GM19463 (cell line): ENCODE measurements around the gene AKAP8.
"Not testable (repeated sequence)": the region's sequence is repeated elsewhere in the genome, so short reads cannot be mapped to it uniquely, and the experiment has no call there.

ENCODE experiments used
- ATAC-seq: cut with Tn5 transposase; IDR thresholded peaks from one replicate; pipeline ENCODE4 v1.9.1; 2021; ENCODE audit warnings: mild to moderate bottlenecking, moderate library complexity; ENCODE audit not compliant: unreplicated experiment

Gene AKAP8

GRCh38 chr19:15374105-15374651, 5.4 kb downstream of the AKAP8 start:
- ATAC-seq = no peak

DNA sequence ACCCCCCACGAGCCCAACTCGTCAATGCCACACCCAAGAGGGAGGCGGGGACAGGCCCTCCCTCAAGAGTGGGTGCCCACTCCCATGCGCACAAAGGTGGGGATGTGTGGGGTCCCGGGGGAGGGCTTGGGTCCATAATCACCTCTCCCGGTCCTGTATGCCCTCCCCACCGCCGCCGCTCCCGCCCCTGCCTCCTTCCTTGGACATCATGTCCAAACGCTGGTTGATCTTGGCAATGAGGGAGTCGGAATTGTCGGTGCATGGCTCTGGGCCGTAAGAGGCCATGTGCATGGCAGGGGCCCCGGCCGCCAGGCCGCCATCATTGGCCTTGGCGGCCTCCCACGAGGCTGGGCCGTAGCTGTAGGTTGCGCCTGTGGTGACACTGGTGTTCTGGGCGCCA, 5.9 kb downstream of the AKAP8 start:
- ATAC-seq = no peak

DNA sequence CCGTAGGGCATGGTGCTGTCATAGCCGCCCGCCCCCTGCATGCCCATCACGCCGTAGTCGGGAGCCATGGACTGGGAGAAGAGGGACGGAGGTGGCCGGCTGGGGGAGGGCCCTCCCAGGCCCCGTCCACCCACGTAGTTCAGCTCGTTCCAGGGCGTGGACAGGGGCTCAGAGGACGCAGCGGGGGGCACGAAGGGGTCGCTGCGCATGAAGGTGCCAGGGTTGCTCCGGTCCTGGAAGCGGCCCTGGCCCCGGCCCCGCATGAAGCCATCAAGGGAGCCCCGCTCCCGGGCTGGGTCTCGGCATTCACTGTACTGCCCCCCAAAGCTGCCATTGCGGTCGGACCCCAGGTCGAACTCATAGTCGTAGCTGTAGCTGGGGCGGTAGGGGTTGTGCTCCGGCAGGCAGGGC, 6.7 kb downstream of the AKAP8 start:
- no peak for ATAC-seq

DNA sequence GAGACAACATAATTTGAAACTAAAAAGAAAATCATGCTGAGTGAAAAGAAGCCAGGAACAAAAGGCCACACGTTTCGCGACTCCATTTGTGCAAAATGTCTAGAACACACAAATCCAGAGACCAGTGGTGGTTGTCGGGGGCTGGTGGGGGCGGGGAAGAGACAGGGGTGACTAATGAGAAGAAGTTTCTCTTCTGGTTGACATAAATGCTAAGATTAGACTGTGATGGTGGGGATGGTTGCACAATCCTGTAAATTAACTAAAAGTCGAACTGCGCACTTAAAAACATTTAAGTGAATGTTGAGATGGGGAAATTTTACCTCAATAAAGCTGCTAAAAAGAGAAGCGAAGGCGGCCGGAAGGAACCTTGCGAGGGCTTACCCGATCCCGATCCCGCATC, 7.1 kb downstream of the AKAP8 start:
- ATAC-seq = no peak

- no peak for ATAC-seq
Observed at GRCh38 chr19:15371786-15372380, 7.7 kb downstream of the AKAP8 start.

DNA sequence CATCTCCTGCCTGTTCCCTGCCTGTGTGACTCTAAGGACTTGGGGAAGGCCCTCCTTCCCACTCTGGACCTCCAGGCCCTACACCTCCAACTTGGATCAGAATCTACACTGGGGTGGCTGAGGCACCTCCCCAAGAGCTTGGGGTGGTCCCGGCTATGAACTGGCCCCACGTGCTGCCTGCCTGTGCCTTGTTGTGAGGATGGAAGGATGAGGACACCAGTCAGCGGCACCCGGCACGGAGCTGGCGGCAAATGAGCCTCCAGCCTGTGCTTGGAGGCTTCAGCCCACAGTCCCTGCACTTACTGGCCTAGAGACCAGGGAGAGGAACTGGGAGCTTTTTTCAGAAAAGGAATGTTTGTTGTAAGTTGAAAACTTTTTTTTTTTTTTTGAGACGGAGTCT, 8.5 kb downstream of the AKAP8 start:
- ATAC-seq = no peak

- ATAC-seq = no peak
Observed at GRCh38 chr19:15369594-15369891, 10.0 kb downstream of the AKAP8 start.

DNA sequence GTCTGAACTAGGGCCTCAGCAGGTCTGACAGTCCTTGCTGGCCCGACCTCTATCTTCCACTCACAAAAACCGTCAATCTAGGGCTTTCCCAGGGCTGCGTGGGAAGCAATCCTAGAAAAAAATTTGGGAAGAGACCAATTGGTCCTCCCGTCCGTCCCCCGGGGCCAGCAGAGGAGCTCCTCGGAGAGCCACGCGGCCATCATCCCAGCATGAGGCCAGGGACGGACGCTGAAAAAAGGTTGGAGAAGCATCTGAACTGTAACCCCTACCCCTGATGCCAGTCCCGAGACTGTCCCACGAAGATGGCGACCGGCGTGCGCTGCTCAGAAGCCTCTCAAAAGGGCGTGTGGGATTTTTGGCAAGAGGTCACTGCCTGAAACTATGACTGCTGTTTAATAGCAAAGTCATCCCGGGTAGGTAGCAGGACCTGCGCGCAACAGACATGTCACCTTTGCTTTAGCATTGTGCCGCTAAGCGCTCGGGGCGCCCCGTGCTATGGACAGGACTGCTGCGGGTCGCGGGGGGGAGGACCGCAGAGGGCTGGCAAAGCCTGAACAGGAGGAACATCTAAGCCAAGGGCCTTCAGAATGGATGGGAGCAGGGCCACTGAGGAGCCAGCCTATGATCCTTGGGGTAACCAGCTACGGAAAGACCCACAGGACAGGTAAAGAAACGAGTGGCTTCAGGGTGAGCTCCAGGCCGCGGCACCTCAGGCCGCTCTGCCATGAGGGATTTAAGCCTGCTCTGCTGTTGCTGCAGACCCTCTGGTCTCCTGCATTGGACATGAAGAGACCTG, 10.6 kb downstream of the AKAP8 start:
- no peak for ATAC-seq

DNA sequence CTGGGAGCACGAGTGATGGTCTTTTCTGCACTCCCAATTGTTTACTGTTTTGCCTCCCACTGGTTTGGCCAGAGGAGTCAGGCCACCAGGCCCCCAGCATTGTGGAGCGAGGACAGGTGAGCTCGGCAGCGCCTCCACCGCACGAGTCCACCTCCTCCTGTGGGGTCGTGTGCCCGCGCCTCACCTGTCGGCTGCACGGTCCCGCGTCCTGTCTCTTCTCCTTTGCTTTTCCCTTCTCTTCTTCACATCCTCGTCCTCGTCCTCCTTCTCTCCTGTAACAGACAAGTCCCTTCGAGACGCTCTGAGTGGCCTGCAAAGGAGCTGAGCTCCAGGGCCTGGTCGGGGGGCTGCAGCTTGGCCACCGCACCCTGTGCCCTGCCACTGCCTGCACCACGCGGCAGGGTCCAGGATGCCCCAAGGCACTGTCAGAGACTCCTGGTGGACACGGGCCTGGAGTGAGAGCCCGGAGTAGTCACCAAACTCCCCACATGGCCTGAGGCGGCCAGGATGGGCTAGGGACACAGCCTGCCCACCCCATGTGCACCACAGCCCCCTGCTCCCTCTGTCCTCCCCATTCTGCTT, 11.4 kb downstream of the AKAP8 start:
- ATAC-seq = no peak

DNA sequence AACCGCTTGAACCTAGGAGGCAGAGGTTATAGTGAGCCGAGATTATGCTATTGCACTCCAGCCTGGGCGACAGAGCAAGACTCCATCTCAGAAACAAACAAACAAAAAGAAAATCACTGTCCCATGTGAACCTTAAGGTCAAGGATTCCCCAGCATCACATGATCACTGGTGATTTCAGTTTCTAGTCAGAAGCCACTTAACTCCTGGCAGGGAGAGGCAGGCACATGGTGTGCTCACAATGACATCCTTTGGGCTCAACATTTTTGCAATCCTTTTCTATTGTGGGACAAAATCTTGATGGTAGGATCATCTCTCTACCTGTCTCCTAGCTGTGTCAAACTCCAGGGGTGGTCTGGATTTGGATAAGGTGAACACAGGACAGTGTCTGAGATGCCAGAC, 12.1 kb downstream of the AKAP8 start:
- ATAC-seq = no peak

GRCh38 chr19:15365264-15365663, 14.3 kb downstream of the AKAP8 start:
- no peak for ATAC-seq

GRCh38 chr19:15363791-15364190, 15.8 kb downstream of the AKAP8 start:
- not testable (repeated sequence) for ATAC-seq

DNA sequence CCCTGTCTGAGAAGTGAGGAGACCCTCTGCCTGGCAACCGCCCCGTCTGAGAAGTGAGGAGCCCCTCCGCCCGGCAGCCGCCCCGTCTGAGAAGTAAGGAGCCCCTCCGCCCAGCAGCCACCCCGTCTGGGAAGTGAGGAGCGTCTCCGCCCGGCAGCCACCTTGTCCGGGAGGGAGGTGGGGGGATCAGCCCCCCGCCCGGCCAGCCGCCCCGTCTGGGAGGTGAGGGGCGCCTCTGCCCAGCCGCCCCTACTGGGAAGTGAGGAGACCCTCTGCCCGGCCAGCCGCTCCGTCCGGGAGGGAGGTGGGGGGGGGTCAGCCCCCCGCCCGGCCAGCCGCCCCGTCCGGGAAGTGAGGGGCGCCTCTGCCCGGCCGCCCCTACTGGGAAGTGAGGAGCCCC, 16.5 kb downstream of the AKAP8 start:
- ATAC-seq = not testable (repeated sequence)

DNA sequence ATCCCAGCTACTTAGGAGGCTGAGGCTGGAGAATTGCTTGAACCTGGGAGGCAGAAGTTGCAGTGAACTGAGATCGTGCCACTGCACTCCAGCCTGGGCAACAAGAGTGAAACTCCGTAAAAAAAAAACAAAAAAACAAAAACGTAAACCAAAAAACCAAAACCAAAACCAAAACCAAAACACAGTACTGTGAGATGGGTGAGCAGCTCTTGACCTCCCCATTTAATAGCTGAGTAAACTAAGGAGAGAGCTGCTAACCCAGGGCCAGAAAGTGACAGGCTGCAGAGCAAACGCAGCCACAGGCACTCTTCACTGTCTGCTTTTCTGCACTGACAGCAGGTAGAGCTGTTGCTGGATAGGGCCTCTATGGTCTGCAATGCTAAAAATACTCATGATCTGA, 19.6 kb downstream of the AKAP8 start:
- ATAC-seq = not testable (repeated sequence)

DNA sequence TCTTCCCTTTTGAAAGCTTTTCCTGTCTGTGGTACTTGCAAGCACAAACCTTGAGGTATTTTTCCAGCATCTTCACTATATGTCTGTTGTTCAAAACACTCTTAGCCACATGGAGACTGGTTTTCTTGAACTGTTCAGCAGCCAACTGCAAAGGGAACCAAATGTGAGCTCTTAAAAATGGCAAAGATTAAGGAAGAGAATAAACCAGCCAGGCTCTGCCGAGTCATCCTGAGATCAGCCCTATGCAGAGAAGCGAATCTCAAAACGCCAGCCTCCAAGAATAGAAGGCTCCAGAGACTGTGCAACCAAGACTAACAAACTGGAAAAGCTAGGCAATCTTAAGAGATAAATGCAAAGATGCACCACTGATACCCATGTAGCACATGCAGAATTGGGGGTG, 20.7 kb downstream of the AKAP8 start:
- no peak for ATAC-seq

DNA sequence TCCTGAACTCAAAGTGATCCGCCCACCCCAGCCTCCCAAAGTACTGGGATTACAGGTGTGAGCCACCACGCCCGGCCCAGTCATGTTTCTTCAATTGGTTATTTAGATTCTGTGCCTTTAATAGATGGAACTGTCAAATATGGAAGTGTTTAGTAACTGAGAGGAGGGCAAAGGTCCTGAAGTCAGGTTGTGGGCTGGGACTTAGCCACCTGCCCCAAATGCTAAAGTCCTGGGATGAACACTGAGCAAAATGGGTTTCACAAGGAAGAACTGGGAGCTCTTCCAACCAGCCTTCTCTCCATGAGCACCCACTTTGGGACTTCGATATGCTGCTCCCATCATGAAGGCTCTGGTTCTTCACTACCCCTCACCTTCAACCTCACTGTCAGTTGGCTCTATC, 21.7 kb downstream of the AKAP8 start:
- ATAC-seq = no peak

- ATAC-seq = no peak
Observed at GRCh38 chr19:15354566-15355296, 24.9 kb downstream of the AKAP8 start.

- ATAC-seq = no peak
Observed at GRCh38 chr19:15353908-15354307, 25.7 kb downstream of the AKAP8 start.

DNA sequence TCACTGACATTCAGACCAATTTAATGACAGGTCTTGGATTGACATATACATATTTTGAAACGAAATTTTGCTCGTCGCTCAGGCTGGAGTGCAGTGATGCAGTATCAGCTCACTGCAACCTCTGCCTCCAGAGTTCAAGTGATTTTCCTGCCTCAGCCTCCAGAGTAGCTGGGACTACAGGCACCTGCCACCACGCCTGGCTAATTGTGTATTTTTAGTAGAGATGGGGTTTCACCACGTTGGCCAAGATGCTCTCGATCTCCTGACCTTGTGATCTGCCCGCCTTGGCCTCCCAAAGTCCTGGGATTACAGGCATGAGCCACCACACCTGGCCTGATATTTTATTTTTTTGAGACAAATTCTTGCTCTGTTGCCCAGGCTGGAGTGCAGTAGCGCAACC, 27.1 kb downstream of the AKAP8 start:
- ATAC-seq = not testable (repeated sequence)

DNA sequence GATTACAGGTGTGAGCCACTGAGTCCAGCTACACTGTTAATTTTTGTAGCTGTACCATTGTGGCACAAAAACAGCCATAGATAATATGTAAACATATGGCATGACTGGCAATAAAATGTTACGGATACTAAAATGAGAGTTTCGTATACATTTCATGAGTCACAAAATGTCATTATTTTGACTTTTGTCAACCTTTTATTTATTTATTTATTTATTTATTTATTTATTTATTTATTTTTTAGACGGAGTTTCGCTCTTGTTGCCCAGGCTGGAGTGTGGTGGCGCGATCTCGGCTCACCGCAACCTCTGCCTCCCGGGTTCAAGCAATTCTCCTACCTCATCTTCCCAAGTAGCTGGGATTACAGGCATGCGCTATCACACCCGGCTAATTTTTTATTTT, 38.3 kb downstream of the AKAP8 start:
- not testable (repeated sequence) for ATAC-seq

- no peak for ATAC-seq
Observed at GRCh38 chr19:15340086-15340485, 39.5 kb downstream of the AKAP8 start.

GRCh38 chr19:15337202-15337601, 42.4 kb downstream of the AKAP8 start:
- no peak for ATAC-seq
